ENCODE measurements around the gene SLC27A5. TPM values are rescaled to one million over a fixed set of nuclear protein-coding genes. Genes with fewer than 3 reads are reported as not detected.

The SLC27A5 gene
- total RNA-seq, 2 donors from 2014 or later = 6.6 to 20.7 TPM

- intact Hi-C loops (cut with DNase I) = no loop called here
- Histone ChIP-seq H3K27me3 (replicated peaks; ENCODE audit: insufficient read depth) (no peaks in the 10 kb centered on the region), H3K27ac (peak overlapping the region; percentile 90 to 100), H3K4me3 (no peak overlapping the region), H3K36me3 (peaks cover 0 to 13% of the 10 kb centered on the region in 2 donors), H3K9me3 (no peaks in the 10 kb centered on the region), H3K4me1 (replicated peaks) (peaks cover 13% of the 10 kb centered on the region)
- no peak for TF ChIP-seq CTCF (IDR thresholded peaks at IDR 0.05)
- no peak for TF ChIP-seq POLR2AphosphoS5 (IDR thresholded peaks at IDR 0.05)
- no peak for TF ChIP-seq POLR2A (IDR thresholded peaks at IDR 0.05)
- no peak for DNase-seq (ENCODE audit: low spot score)
- WGBS = 67% methylated on average over 16 of the region's 16 CpGs
Observed at GRCh38 chr19:58555920-58556621, 44.3 kb upstream of the SLC27A5 start.

- Histone ChIP-seq H3K4me1 (replicated peaks) (peaks cover 13% of the 10 kb centered on the region), H3K27me3 (replicated peaks; ENCODE audit: insufficient read depth) (no peaks in the 10 kb centered on the region), H3K27ac (peak overlapping the region; percentile 90), H3K4me3 (peak overlapping the region; percentile 57 to 58), H3K9me3 (no peaks in the 10 kb centered on the region), H3K36me3 (peaks cover 2 to 20% of the 10 kb centered on the region in 2 donors)
- no peak for DNase-seq (ENCODE audit: low spot score)
- WGBS = 56% methylated on average over 4 of the region's 4 CpGs
- TF ChIP-seq CTCF (IDR thresholded peaks at IDR 0.05) (no peak), POLR2A (IDR thresholded peaks at IDR 0.05) (no peak), POLR2AphosphoS5 (IDR thresholded peaks at IDR 0.05) (no peak)
- intact Hi-C loops (cut with DNase I) = no loop called here
Observed at GRCh38 chr19:58555369-58555885, 43.6 kb upstream of the SLC27A5 start.

- TF ChIP-seq POLR2A (IDR thresholded peaks at IDR 0.05) = peak; percentile 67
- peak; percentile 99 for TF ChIP-seq POLR2AphosphoS5 (IDR thresholded peaks at IDR 0.05)
- peak in 1 of 4 experiments; percentile 15 for TF ChIP-seq CTCF (IDR thresholded peaks at IDR 0.05)
- H3K4me1 ChIP-seq (replicated peaks) = peaks cover 11% of the 10 kb centered on the region
- H3K36me3 ChIP-seq = peaks cover 8 to 27% of the 10 kb centered on the region in 2 donors
- no peaks in the 10 kb centered on the region for H3K27me3 ChIP-seq (replicated peaks; ENCODE audit: insufficient read depth)
- no peaks in the 10 kb centered on the region for H3K9me3 ChIP-seq
- under 1% methylated on average over 69 of the region's 69 CpGs for WGBS
- intact Hi-C loops (cut with DNase I) = no loop called here
- DNase-seq (ENCODE audit: low spot score) = peak; percentile 96
- peak within 1 kb of the TSS; percentile 57 to 58 for H3K4me3 ChIP-seq
- peak within 1 kb of the TSS; percentile 90 for H3K27ac ChIP-seq
Observed at GRCh38 chr19:58554494-58555368, 42.9 kb upstream of the SLC27A5 start, which contains the start of gene CHMP2A. Gene CHMP2A (minus strand): TSS chr19:58555105. CDS start chr19:58554212, 893 bp downstream.

- Histone ChIP-seq H3K27ac (peak overlapping the region; percentile 90), H3K4me1 (replicated peaks) (peaks cover 11% of the 10 kb centered on the region), H3K4me3 (peak overlapping the region; percentile 57 to 58), H3K9me3 (no peaks in the 10 kb centered on the region), H3K36me3 (peaks cover 16 to 35% of the 10 kb centered on the region in 2 donors), H3K27me3 (replicated peaks; ENCODE audit: insufficient read depth) (no peaks in the 10 kb centered on the region)
- WGBS = 30% methylated on average over 18 of the region's 18 CpGs
- intact Hi-C loops (cut with DNase I) = no loop called here
- DNase-seq (ENCODE audit: low spot score) = no peak
- TF ChIP-seq POLR2A (IDR thresholded peaks at IDR 0.05) = no peak
- TF ChIP-seq POLR2AphosphoS5 (IDR thresholded peaks at IDR 0.05) = no peak
- no peak for TF ChIP-seq CTCF (IDR thresholded peaks at IDR 0.05)
Observed at GRCh38 chr19:58553799-58554493, 42.2 kb upstream of the SLC27A5 start.

Measured in prostate gland (tissue), 2 donors.